HCT116 (cell line): ENCODE measurements around the gene UBE2N. TPM values are rescaled to one million over a fixed set of nuclear protein-coding genes. Genes with fewer than 3 reads are reported as not detected.

Source experiments
- ATAC-seq: fragments of 200-7000 bp; cut with Tn5 transposase; 2 replicates; pipeline ENCODE4 v1.9.1; 2020; ENCODE audit warnings: mild to moderate bottlenecking, moderate library complexity
- BruUV-seq: library from RNA; stranded (reverse); fragments of 400-500 nt; replicated peaks from 2 replicates; lab custom pipeline; 2021; lab: Mats Ljungman, UMichigan
- CTCF ChIA-PET: fragments of 300-600 bp; sonication (Branson Sonifier 250); formaldehyde crosslinking; loops from one replicate; lab custom pipeline; 2021; ENCODE audit warnings: antibody characterized with exemption; lab: Charles Lee
- POLR2A ChIA-PET: fragments of 300-600, 350-600 bp; sonication (Branson Sonifier 250); formaldehyde crosslinking; loops from one replicate; lab custom pipeline; 2021; ENCODE audit warnings: antibody characterized with exemption; lab: Charles Lee
- RAD21 ChIA-PET, 2 experiments: fragments of 300-600 bp; sonication (Branson Sonifier 250); formaldehyde crosslinking; loops; one replicate each; lab custom pipeline; 2023; ENCODE audit warnings: low total read pairs in 2 of 2; ENCODE audit not compliant: uncharacterized antibody in 2 of 2, unreplicated experiment in 2 of 2, low non-redundant PET in 1 of 2; lab: Charles Lee
- DNase-seq: peaks from one replicate; pipeline ENCODE4 v3.0.0-alpha.2; 2010; ENCODE audit warnings: low read depth, low spot score
- H2AFZ ChIP-seq: fragments of 200-600 bp; shearing (Covaris generic), sonication (generic); 2 replicates; pipeline ENCODE4 v1.6.1; 2017; ENCODE audit warnings: low read depth, mixed run types, mixed read lengths, antibody characterized with exemption, low read length; ENCODE audit not compliant: poor library complexity, severe bottlenecking
- H3K27ac ChIP-seq: 2 replicates; pipeline ENCODE4 v1.5.1; 2012; ENCODE audit warnings: low read depth, low read length
- H3K27me3 ChIP-seq: fragments of 200-600 bp; sonication (generic); 2 replicates; pipeline ENCODE4 v1.6.1; 2016; ENCODE audit warnings: mixed run types, low read length, mixed read lengths; ENCODE audit not compliant: insufficient read depth
- H3K36me3 ChIP-seq, 2 experiments: fragments of 200-500 bp in 1 of 2; fragments of 200-600 bp in 1 of 2; sonication (Bioruptor generic) in 1 of 2; sonication (generic) in 1 of 2; 2 replicates each; pipeline versions ENCODE4 v1.5.1 to v1.6.1; 2014 to 2016; ENCODE audit warnings: low read length in 2 of 2, inconsistent platforms in 1 of 2, mixed read lengths in 1 of 2, mixed run types in 1 of 2; ENCODE audit not compliant: insufficient read depth in 2 of 2, control insufficient read depth in 1 of 2
- H3K4me1 ChIP-seq, 2 experiments: fragments of 200-600 bp in 1 of 2; sonication (generic) in 1 of 2; 2 replicates each; pipeline versions ENCODE4 v1.5.1 to v1.6.1; 2012 to 2017; ENCODE audit warnings: low read length in 2 of 2, inconsistent platforms in 1 of 2, mild to moderate bottlenecking in 1 of 2, mixed read lengths in 1 of 2, mixed run types in 1 of 2, moderate library complexity in 1 of 2; ENCODE audit not compliant: insufficient read depth in 2 of 2, control insufficient read depth in 1 of 2
- H3K4me2 ChIP-seq: fragments of 200-600 bp; sonication (generic); 2 replicates; pipeline ENCODE4 v1.6.1; 2017; ENCODE audit warnings: mixed run types, low read length, mixed read lengths
- H3K4me3 ChIP-seq, 2 experiments: fragments of 200-600 bp in 1 of 2; sonication (generic) in 1 of 2; replicated peaks in 1 of 2; 2 replicates each; pipeline ENCODE4 v1.5.1; 2011 to 2016; ENCODE audit warnings: low read length in 2 of 2, control low read depth in 1 of 2, low read depth in 1 of 2, mild to moderate bottlenecking in 1 of 2, mixed read lengths in 1 of 2, mixed run types in 1 of 2
- H3K79me2 ChIP-seq: fragments of 200-600 bp; sonication (generic); 2 replicates; pipeline ENCODE4 v1.6.1; 2017; ENCODE audit warnings: mild to moderate bottlenecking, mixed run types, low read length, moderate library complexity, mixed read lengths; ENCODE audit not compliant: insufficient read depth
- H3K9ac ChIP-seq: fragments of 200-600 bp; sonication (generic); 2 replicates; pipeline ENCODE4 v1.6.1; 2016; ENCODE audit warnings: low read length, mixed read lengths
- H3K9me2 ChIP-seq: fragments of 200-600 bp; sonication (generic), shearing (Covaris generic); 2 replicates; pipeline ENCODE4 v1.6.1; 2017; ENCODE audit warnings: mixed run types, mild to moderate bottlenecking, moderate library complexity; ENCODE audit not compliant: insufficient read depth
- H3K9me3 ChIP-seq, 2 experiments: fragments of 200-500 bp in 1 of 2; fragments of 200-600 bp in 1 of 2; sonication (Bioruptor generic) in 1 of 2; sonication (generic) in 1 of 2; 2 replicates each; pipeline ENCODE4 v1.6.1; 2014 to 2017; ENCODE audit warnings: low read length in 2 of 2, mixed read lengths in 2 of 2, inconsistent platforms in 1 of 2, low read depth in 1 of 2, mild to moderate bottlenecking in 1 of 2, mixed run types in 1 of 2, moderate library complexity in 1 of 2; ENCODE audit not compliant: control insufficient read depth in 1 of 2, insufficient read depth in 1 of 2
- H4K20me1 ChIP-seq: fragments of 200-600 bp; sonication (generic), shearing (Covaris generic); 2 replicates; pipeline ENCODE4 v1.6.1; 2017; ENCODE audit warnings: mixed run types, mild to moderate bottlenecking, moderate library complexity; ENCODE audit not compliant: insufficient read depth
- CBX3 ChIP-seq: IDR thresholded peaks from 2 replicates; pipeline ENCODE4 v1.6.1; 2012; ENCODE audit warnings: low read depth
- CTCF ChIP-seq, 3 experiments: fragments of 200-600 bp in 1 of 3; sonication (generic) in 1 of 3; IDR thresholded peaks in 2 of 3; conservative IDR thresholded peaks in 1 of 3; 2 replicates each; pipeline ENCODE4 v1.5.1; 2012 to 2017; ENCODE audit warnings: low read depth in 2 of 3, low read length in 2 of 3, antibody characterized with exemption in 1 of 3, borderline replicate concordance in 1 of 3, control low read depth in 1 of 3, mild to moderate bottlenecking in 1 of 3, mixed read lengths in 1 of 3, mixed run types in 1 of 3, moderate library complexity in 1 of 3; ENCODE audit not compliant: insufficient read depth in 1 of 3
- ELF1 ChIP-seq: IDR thresholded peaks from 2 replicates; pipeline ENCODE4 v1.6.1; 2012; ENCODE audit warnings: low read depth, borderline replicate concordance
- EZH2 ChIP-seq: fragments of 200-600 bp; sonication (generic); IDR thresholded peaks from 2 replicates; pipeline ENCODE4 v1.6.1; 2017; ENCODE audit warnings: antibody characterized with exemption, mixed run types
- MAX ChIP-seq: IDR thresholded peaks from 2 replicates; pipeline ENCODE4 v1.6.1; 2012
- POLR2AphosphoS5 ChIP-seq: IDR thresholded peaks from 2 replicates; pipeline ENCODE4 v1.6.1; 2011; ENCODE audit warnings: mild to moderate bottlenecking, low read depth, low read length, moderate library complexity
- RAD21 ChIP-seq: IDR thresholded peaks from 2 replicates; pipeline ENCODE4 v1.6.1; 2012; ENCODE audit warnings: low read depth, mild to moderate bottlenecking
- SIN3A ChIP-seq: IDR thresholded peaks from 2 replicates; pipeline ENCODE4 v1.6.1; 2012; ENCODE audit warnings: low read depth
- YY1 ChIP-seq: IDR thresholded peaks from 2 replicates; pipeline ENCODE4 v1.6.1; 2011; ENCODE audit warnings: low read length, low read depth, moderate library complexity, mild to moderate bottlenecking; ENCODE audit not compliant: insufficient replicate concordance; ENCODE audit errors: extremely low read depth
- ZFX ChIP-seq: fragments of 450-650 bp; IDR thresholded peaks from 2 replicates; pipeline ENCODE4 v1.6.1; 2017
- intact Hi-C: fragments of 100-400 bp; cut with micrococcal nuclease; formaldehyde crosslinking; loops from 2 replicates; pipeline ENCODE4 v1.10.0; 2022
- total RNA-seq: library from RNA; stranded (reverse); gene quantifications from one replicate; pipeline ENCODE4 v1.2.1, GENCODE V29; 2021; ENCODE audit not compliant: unreplicated experiment

UBE2N gene
- total RNA-seq, 1 experiment from 2014 or later: 140 TPM

GRCh38 chr12:93425736-93426411, 15.9 kb downstream of the UBE2N start:
- BruUV-seq: no TSS peak
- intact Hi-C loops: no loop called here

More at GRCh38 chr12:93425736-93426411, 15.9 kb downstream of the UBE2N start:
- Histone ChIP-seq H3K27ac (no peak overlapping the region), H2AFZ (no peak overlapping the region), H3K9ac (no peak overlapping the region), H3K36me3 (no peaks in the 10 kb centered on the region), H3K9me3 (no peaks in the 10 kb centered on the region), H3K4me2 (no peak overlapping the region), H3K4me3 (no peak overlapping the region), H3K4me1 (peaks cover 0 to 2% of the 10 kb centered on the region in 2 experiments; a peak in 1 of 4 replicates), H3K79me2 (peaks cover 100% of the 10 kb centered on the region), H3K9me2 (no peaks in the 10 kb centered on the region), H4K20me1 (peaks cover 58% of the 10 kb centered on the region; the same call in 1 of the 2 replicates), H3K27me3 (no peaks in the 10 kb centered on the region)
- TF ChIP-seq EZH2 (no peak), RAD21 (no peak), CBX3 (no peak), ELF1 (no peak), POLR2AphosphoS5 (no peak), CTCF (IDR thresholded peaks at IDR 0.05 in 2 of 3, conservative IDR thresholded peaks at IDR 0.05 in 1 of 3; ENCODE audit: borderline replicate concordance in 1 of 3, insufficient read depth in 1 of 3, low read depth in 2 of 3, low read length in 2 of 3) (no peak), MAX (no peak), SIN3A (no peak), YY1 (no peak), ZFX (no peak)
- DNase-seq (no peak), ATAC-seq (no peak)
- ChIA-PET POLR2A (no interaction called here), CTCF (no interaction called here), RAD21 (no interaction called here)
